HG02870 (cell line): ENCODE data around the gene ZNF232.
"Not testable (repeated sequence)": the region's sequence is repeated elsewhere in the genome, so short reads cannot be mapped to it uniquely, and the experiment has no call there.

Experiments
- ATAC-seq: cut with Tn5 transposase; IDR thresholded peaks from one replicate; pipeline ENCODE4 v1.9.1; 2021; ENCODE audit warnings: mild to moderate bottlenecking, moderate library complexity; ENCODE audit not compliant: unreplicated experiment

The ZNF232 gene

GRCh38 chr17:5130261-5130660, 18.6 kb upstream of the ZNF232 start:
- not testable (repeated sequence) for ATAC-seq

GRCh38 chr17:5129770-5130169, 18.1 kb upstream of the ZNF232 start:
- ATAC-seq: not testable (repeated sequence)

GRCh38 chr17:5128905-5129535, 17.3 kb upstream of the ZNF232 start:
- ATAC-seq: no peak

GRCh38 chr17:5128387-5128786, 16.7 kb upstream of the ZNF232 start:
- ATAC-seq: not testable (repeated sequence)

GRCh38 chr17:5127910-5128309, 16.2 kb upstream of the ZNF232 start:
- no peak for ATAC-seq

- ATAC-seq: no peak
These were observed 15.2 kb upstream of the ZNF232 start for GRCh38 chr17:5126719-5127488.

GRCh38 chr17:5124896-5125295, 13.2 kb upstream of the ZNF232 start:
- not testable (repeated sequence) for ATAC-seq

- not testable (repeated sequence) for ATAC-seq
These were observed 12.6 kb upstream of the ZNF232 start for GRCh38 chr17:5124125-5124760.

GRCh38 chr17:5123343-5124124, 11.9 kb upstream of the ZNF232 start:
- no peak for ATAC-seq

- ATAC-seq: no peak
These were observed 11.1 kb upstream of the ZNF232 start for GRCh38 chr17:5122586-5123342.

- not testable (repeated sequence) for ATAC-seq
These were observed 10.4 kb upstream of the ZNF232 start for GRCh38 chr17:5122056-5122455.

- no peak for ATAC-seq
These were observed 9.6 kb upstream of the ZNF232 start for GRCh38 chr17:5121186-5121841.

GRCh38 chr17:5120436-5121185, 8.9 kb upstream of the ZNF232 start:
- not testable (repeated sequence) for ATAC-seq

- ATAC-seq: no peak
These were observed 8.4 kb upstream of the ZNF232 start for GRCh38 chr17:5120036-5120435.

- no peak for ATAC-seq
These were observed 6.5 kb upstream of the ZNF232 start for GRCh38 chr17:5118219-5118618.

GRCh38 chr17:5115673-5116651, 4.3 kb upstream of the ZNF232 start, which contains the start of gene USP6:
TSS of gene USP6 (plus strand) at chr17:5116032. CDS start at chr17:5130368, 14,336 bp downstream.
- no peak for ATAC-seq

GRCh38 chr17:5110816-5111215, 862 bp downstream of the ZNF232 start:
- no peak for ATAC-seq

GRCh38 chr17:5100832-5101231, 10.8 kb downstream of the ZNF232 start:
- ATAC-seq: no peak
